ENCODE data around the gene MAPKAP1. TPM values are rescaled to one million over a fixed set of nuclear protein-coding genes. Genes with fewer than 3 reads are reported as not detected.

MAPKAP1 gene
- total and polyA plus RNA-seq, 2 of the 13 experiments (the other 11 are each of a cell fraction or from before 2014, with no cell fraction given) = 45.0 to 64.3 TPM

DNA sequence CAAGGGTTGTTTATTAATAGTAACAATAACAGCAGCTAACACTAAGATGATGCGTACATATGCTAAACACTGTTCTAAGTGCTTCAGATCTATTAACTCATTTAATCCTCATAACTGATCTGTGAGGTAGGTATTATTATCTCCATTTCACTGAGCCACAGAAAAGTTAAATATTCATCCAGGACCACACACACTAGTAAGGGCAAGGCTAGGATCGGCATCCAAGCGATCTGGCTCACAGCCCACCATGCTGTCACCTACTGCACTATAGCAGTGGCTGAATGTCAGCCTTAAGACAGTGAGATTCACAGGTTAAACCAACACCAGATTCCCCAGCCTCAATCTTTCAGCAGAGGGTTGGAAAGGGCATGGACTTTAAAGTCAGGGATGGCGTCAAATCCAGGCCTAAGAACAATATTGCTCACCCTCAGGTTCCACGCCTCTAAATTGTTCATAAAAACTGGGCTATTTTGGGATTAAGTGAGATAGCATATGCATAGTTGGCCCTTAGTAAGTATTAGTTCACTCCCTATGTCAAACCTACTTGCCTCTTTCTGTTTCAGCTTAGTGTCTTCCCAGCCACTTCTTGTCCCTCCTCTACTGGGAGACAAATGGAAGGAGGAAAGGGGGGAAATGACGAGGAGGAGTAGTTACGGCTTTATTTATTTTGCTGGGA lies 150.8 kb downstream of the MAPKAP1 start (continued):
- TF ChIP-seq, protein P1, sequence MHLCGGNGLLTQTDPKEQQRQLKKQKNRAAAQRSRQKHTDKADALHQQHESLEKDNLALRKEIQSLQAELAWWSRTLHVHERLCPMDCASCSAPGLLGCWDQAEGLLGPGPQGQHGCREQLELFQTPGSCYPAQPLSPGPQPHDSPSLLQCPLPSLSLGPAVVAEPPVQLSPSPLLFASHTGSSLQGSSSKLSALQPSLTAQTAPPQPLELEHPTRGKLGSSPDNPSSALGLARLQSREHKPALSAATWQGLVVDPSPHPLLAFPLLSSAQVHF (CRISPR knock-in tag; IDR thresholded peaks at IDR 0.05) = no peak
- TF ChIP-seq ZNF264 (CRISPR knock-in tag; IDR thresholded peaks at IDR 0.05) (no peak), FOSL1 (CRISPR knock-in tag; IDR thresholded peaks at IDR 0.05; ENCODE audit: borderline replicate concordance) (no peak), SOX13 (IDR thresholded peaks at IDR 0.05) (no peak), SOX13 (CRISPR knock-in tag; conservative IDR thresholded peaks at IDR 0.05 in 1 of 2, IDR thresholded peaks at IDR 0.05 in 1 of 2) (no peak)

DNA sequence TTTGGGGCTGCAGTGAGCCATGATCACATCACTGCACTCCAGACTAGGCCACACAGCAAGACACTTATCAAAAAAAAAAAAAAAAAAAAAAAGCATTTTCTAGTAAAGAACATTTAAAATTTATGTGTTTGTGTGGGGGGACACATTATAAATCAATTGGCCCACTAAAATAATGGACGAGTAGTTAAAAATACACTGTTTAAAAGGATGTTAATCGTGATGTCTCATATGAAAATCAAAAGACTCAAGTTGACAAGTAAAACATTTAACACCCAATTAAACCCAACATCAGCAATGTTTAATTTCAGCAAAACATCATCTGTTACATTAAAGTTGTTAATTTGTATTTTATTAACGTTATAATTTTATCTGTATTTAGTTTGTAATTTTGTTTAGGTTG lies 152.3 kb downstream of the MAPKAP1 start:
- Histone ChIP-seq H3K9me3 (ENCODE audit: low read length) (no peaks in the 10 kb centered on the region), H3K4me3 (replicated peaks in 1 of 3; ENCODE audit: insufficient read depth in 1 of 3, low read depth in 2 of 3, low read length in 3 of 3) (no peak overlapping the region), H3K27me3 (ENCODE audit: control insufficient read depth in 1 of 2, insufficient read depth in 2 of 2, low read length in 2 of 2) (no peaks in the 10 kb centered on the region), H4K20me1 (ENCODE audit: insufficient read depth, low read length) (no peaks in the 10 kb centered on the region), H3K4me1 (ENCODE audit: insufficient read depth, low read length) (peaks cover 15% of the 10 kb centered on the region), H3K9ac (ENCODE audit: insufficient read depth, low read depth, low read length) (no peak overlapping the region), H3K4me2 (ENCODE audit: low read depth, low read length) (no peak overlapping the region), H2AFZ (ENCODE audit: low read length) (no peak overlapping the region), H3K27ac (ENCODE audit: extremely low read length, insufficient read depth, low read length) (no peak overlapping the region), H3K36me3 (replicated peaks in 1 of 2; ENCODE audit: control insufficient read depth in 1 of 2, insufficient read depth in 2 of 2, low read length in 2 of 2) (peaks cover 0 to 11% of the 10 kb centered on the region in 2 experiments; a peak in 1 of 5 replicates), H3K79me2 (ENCODE audit: insufficient read depth, low read length) (no peaks in the 10 kb centered on the region)
- DNase-seq (ENCODE audit: low spot score) (no peak), ATAC-seq (no peak), FAIRE-seq (no peak)
- WGBS (ENCODE audit: low lambda C conversion rate) = 85% methylated on average over 3 of the region's 3 CpGs
- ChIA-PET POLR2A (no interaction called here), CTCF (ENCODE audit: low intra/inter-chr PET ratio, low total read pairs) (no interaction called here)
- no TSS peak for BruUV-seq (replicated peaks)
- in situ Hi-C loops (cut with HindIII; ENCODE audit: extremely low pct_ligation_motif_present, low pct_unique_long_range_greater_than_20kb) (no loop called here), intact Hi-C loops (cut with micrococcal nuclease; ENCODE audit: unreplicated experiment) (loop anchor here (5.0 kb wide), 1 partner anchor 122 kb away; no protein-coding TSS in a partner anchor)
- TF ChIP-seq NFKBIZ (CRISPR knock-in tag; IDR thresholded peaks at IDR 0.05) (no peak), ZBTB7A (CRISPR knock-in tag; IDR thresholded peaks at IDR 0.05) (no peak), ZSCAN12 (CRISPR knock-in tag; IDR thresholded peaks at IDR 0.05) (no peak), ZNF101 (CRISPR knock-in tag; IDR thresholded peaks at IDR 0.05; ENCODE audit: borderline replicate concordance, low read depth) (no peak), ISL2 (CRISPR knock-in tag; IDR thresholded peaks at IDR 0.05) (no peak)
- TF ChIP-seq, protein P2, sequence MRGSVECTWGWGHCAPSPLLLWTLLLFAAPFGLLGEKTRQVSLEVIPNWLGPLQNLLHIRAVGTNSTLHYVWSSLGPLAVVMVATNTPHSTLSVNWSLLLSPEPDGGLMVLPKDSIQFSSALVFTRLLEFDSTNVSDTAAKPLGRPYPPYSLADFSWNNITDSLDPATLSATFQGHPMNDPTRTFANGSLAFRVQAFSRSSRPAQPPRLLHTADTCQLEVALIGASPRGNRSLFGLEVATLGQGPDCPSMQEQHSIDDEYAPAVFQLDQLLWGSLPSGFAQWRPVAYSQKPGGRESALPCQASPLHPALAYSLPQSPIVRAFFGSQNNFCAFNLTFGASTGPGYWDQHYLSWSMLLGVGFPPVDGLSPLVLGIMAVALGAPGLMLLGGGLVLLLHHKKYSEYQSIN (CRISPR knock-in tag; IDR thresholded peaks at IDR 0.05; ENCODE audit: borderline replicate concordance) = no peak
- TF ChIP-seq, protein P3, sequence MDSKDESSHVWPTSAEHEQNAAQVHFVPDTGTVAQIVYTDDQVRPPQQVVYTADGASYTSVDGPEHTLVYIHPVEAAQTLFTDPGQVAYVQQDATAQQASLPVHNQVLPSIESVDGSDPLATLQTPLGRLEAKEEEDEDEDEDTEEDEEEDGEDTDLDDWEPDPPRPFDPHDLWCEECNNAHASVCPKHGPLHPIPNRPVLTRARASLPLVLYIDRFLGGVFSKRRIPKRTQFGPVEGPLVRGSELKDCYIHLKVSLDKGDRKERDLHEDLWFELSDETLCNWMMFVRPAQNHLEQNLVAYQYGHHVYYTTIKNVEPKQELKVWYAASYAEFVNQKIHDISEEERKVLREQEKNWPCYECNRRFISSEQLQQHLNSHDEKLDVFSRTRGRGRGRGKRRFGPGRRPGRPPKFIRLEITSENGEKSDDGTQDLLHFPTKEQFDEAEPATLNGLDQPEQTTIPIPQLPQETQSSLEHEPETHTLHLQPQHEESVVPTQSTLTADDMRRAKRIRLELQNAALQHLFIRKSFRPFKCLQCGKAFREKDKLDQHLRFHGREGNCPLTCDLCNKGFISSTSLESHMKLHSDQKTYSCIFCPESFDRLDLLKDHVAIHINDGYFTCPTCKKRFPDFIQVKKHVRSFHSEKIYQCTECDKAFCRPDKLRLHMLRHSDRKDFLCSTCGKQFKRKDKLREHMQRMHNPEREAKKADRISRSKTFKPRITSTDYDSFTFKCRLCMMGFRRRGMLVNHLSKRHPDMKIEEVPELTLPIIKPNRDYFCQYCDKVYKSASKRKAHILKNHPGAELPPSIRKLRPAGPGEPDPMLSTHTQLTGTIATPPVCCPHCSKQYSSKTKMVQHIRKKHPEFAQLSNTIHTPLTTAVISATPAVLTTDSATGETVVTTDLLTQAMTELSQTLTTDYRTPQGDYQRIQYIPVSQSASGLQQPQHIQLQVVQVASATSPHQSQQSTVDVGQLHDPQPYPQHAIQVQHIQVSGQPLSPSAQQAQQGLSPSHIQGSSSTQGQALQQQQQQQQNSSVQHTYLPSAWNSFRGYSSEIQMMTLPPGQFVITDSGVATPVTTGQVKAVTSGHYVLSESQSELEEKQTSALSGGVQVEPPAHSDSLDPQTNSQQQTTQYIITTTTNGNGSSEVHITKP (CRISPR knock-in tag; IDR thresholded peaks at IDR 0.05; ENCODE audit: low read depth) = no peak
- TF ChIP-seq, protein P4, sequence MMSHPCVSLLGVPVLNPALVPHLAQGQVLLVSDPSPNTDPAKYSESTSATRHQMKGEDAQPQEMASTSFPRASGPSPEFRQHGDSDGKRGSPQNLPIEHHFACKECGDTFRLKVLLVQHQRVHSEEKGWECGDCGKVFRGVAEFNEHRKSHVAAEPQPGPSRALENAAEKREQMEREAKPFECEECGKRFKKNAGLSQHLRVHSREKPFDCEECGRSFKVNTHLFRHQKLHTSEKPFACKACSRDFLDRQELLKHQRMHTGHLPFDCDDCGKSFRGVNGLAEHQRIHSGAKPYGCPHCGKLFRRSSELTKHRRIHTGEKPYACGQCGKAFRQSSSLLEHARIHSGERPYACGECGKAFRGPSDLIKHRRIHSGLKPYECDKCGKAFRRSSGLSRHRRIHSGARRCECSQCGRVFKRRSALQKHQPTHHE (CRISPR knock-in tag; IDR thresholded peaks at IDR 0.05; ENCODE audit: borderline replicate concordance) = no peak
- TF ChIP-seq, protein P5, sequence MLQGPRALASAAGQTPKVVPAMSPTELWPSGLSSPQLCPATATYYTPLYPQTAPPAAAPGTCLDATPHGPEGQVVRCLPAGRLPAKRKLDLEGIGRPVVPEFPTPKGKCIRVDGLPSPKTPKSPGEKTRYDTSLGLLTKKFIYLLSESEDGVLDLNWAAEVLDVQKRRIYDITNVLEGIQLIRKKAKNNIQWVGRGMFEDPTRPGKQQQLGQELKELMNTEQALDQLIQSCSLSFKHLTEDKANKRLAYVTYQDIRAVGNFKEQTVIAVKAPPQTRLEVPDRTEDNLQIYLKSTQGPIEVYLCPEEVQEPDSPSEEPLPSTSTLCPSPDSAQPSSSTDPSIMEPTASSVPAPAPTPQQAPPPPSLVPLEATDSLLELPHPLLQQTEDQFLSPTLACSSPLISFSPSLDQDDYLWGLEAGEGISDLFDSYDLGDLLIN (CRISPR knock-in tag; IDR thresholded peaks at IDR 0.05; ENCODE audit: borderline replicate concordance) = no peak

All from HepG2 (cell line).